WERI-Rb-1 (cell line): ENCODE measurements around the gene SNX5.

Experiments used
- DNase-seq: peaks from one replicate; pipeline ENCODE4 v3.0.0-alpha.2; 2020
- H3K27ac ChIP-seq: fragments of 250-450 bp; sonication (Bioruptor Pico); 2 replicates; pipeline ENCODE4 v1.5.1; 2020; ENCODE audit warnings: mild to moderate bottlenecking, moderate library complexity
- H3K27me3 ChIP-seq: fragments of 250-450 bp; sonication (Bioruptor Pico); 2 replicates; pipeline ENCODE4 v1.5.1; 2021; ENCODE audit warnings: mild to moderate bottlenecking, low read depth, moderate library complexity; ENCODE audit not compliant: insufficient read depth, severe bottlenecking
- H3K36me3 ChIP-seq: fragments of 250-450 bp; sonication (Bioruptor Pico); 2 replicates; pipeline ENCODE4 v1.5.1; 2020; ENCODE audit warnings: mild to moderate bottlenecking, moderate library complexity
- H3K4me3 ChIP-seq: 2 replicates; pipeline ENCODE4 v1.5.1; 2011; ENCODE audit warnings: low read depth, mild to moderate bottlenecking, control low read depth, low read length
- H3K9me3 ChIP-seq: fragments of 250-450 bp; sonication (Bioruptor Pico); 2 replicates; pipeline ENCODE4 v1.5.1; 2021; ENCODE audit warnings: mild to moderate bottlenecking, moderate library complexity; ENCODE audit not compliant: severe bottlenecking
- CTCF ChIP-seq: IDR thresholded peaks from 2 replicates; pipeline ENCODE4 v1.5.1; 2011; ENCODE audit warnings: low read depth, mild to moderate bottlenecking, control low read depth, inconsistent platforms, low read length

Gene SNX5

DNA sequence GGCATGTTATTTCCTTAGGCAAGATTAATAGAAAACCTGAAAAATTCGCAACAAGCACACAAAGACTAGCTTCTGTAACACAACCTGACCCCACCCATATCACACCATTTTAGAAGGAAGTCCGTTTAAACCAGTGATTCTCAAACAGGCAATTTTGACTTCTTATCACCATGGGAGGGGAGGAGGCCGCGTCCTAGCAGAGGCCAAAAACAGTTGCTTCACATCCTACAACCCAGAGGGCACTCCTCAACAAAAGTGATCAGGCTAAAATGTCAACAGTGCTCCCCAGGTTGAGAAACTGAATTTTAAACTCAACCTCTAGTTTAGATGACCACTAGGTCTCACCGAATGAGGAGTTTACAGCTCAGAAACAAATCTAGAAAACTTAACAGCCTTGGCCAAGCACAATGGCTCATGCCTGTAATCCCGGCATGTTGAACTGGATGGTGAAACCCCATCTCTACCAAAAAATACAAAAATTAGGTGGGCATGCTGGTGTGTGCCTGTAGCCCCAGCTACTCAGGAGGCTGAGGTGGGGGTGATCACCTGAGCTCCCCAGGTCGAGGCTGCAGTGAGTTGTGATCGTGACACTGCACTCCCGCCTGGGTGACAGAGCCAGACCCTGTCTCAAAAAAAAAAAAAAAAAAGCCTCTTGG, 3.4 kb downstream of the SNX5 start:
- no peaks in the 10 kb centered on the region for H3K27me3 ChIP-seq
- no peak overlapping the region for H3K4me3 ChIP-seq
- no peaks in the 10 kb centered on the region for H3K9me3 ChIP-seq
- no peak for TF ChIP-seq CTCF
- DNase-seq: no peak
- peaks cover 47% of the 10 kb centered on the region for H3K36me3 ChIP-seq
- no peak overlapping the region for H3K27ac ChIP-seq

- H3K4me3 ChIP-seq: no peak overlapping the region
- no peak for TF ChIP-seq CTCF
- no peaks in the 10 kb centered on the region for H3K27me3 ChIP-seq
- H3K36me3 ChIP-seq: peaks cover 45% of the 10 kb centered on the region
- no peak for DNase-seq
- H3K27ac ChIP-seq: no peak overlapping the region
- H3K9me3 ChIP-seq: no peaks in the 10 kb centered on the region
Observed at GRCh38 chr20:17964632-17965031, 4.0 kb downstream of the SNX5 start.

DNA sequence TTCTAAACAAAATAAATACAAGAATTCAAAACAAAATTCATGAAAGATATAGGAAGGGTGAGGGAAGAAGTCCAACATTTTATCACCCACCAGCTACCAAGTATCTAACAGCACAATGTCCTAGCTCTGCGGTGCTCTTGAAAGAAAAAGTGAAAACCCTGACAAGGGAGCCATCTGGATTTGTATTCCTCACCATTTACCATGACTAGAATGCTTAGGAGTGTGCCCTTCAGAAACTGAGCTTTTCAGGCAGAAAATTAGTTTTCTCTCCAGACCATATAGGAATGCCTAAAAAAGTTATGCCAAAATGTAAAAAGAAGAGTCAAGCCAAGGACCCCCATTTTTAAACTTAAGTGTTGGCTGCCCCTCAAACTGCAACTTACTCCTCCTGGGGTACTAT, 4.5 kb downstream of the SNX5 start:
- TF ChIP-seq CTCF: no peak
- Histone ChIP-seq H3K9me3 (no peaks in the 10 kb centered on the region), H3K27me3 (no peaks in the 10 kb centered on the region), H3K27ac (no peak overlapping the region), H3K4me3 (no peak overlapping the region), H3K36me3 (peaks cover 45% of the 10 kb centered on the region)
- DNase-seq: no peak

GRCh38 chr20:17963114-17963897, 5.3 kb downstream of the SNX5 start:
- Histone ChIP-seq H3K4me3 (no peak overlapping the region), H3K9me3 (no peaks in the 10 kb centered on the region), H3K27ac (no peak overlapping the region), H3K27me3 (no peaks in the 10 kb centered on the region), H3K36me3 (peaks cover 45% of the 10 kb centered on the region)
- TF ChIP-seq CTCF: no peak
- DNase-seq: no peak

DNA sequence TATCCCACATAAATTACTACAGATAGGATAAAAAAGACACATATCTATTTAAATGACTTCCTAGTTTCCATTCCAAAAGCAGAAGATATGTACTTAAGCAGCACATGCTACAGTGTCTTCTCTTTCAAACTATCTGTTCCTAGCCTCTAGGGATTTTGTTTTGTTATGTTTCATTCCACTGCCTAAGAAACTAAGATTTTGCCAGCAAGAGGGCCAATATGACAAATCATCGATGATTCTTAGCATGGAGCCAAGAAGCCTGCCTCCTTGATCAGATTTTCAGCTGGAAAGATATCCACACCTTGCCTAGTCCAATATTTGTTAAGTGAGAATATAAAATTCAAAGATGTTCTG, 7.0 kb downstream of the SNX5 start:
- no peaks in the 10 kb centered on the region for H3K27me3 ChIP-seq
- no peak overlapping the region for H3K27ac ChIP-seq
- H3K4me3 ChIP-seq: no peak overlapping the region
- no peak for TF ChIP-seq CTCF
- H3K36me3 ChIP-seq: peaks cover 35% of the 10 kb centered on the region
- DNase-seq: no peak
- H3K9me3 ChIP-seq: no peaks in the 10 kb centered on the region
